ENCODE data around the gene CREB3L2. TPM values are rescaled to one million over a fixed set of nuclear protein-coding genes. Genes with fewer than 3 reads are reported as not detected.

Gene CREB3L2
- total and polyA plus RNA-seq, 2 of the 13 experiments (the other 11 are each of a cell fraction or from before 2014, with no cell fraction given), result 22.1 to 41.1 TPM

GRCh38 chr7:137992104-137992549, 9.8 kb downstream of the CREB3L2 start (continued):
- TF ChIP-seq ZNF207 (IDR thresholded peaks at IDR 0.05; ENCODE audit: borderline replicate concordance), result no peak
- TF ChIP-seq KLF6 (CRISPR knock-in tag; IDR thresholded peaks at IDR 0.05), result no peak
- peak; percentile 69 for TF ChIP-seq ATF2 (CRISPR knock-in tag; IDR thresholded peaks at IDR 0.05)
- no peak; the same call in 1 of the 2 replicates for TF ChIP-seq REPIN1 (CRISPR knock-in tag; IDR thresholded peaks at IDR 0.05; ENCODE audit: borderline replicate concordance, low read depth)
- TF ChIP-seq GATAD1 (CRISPR knock-in tag; IDR thresholded peaks at IDR 0.05), result no peak; the same call in 1 of the 2 replicates
- no peak for TF ChIP-seq ZNF451 (CRISPR knock-in tag; IDR thresholded peaks at IDR 0.05)
- no peak for TF ChIP-seq SNRNP70 (IDR thresholded peaks at IDR 0.05; ENCODE audit: low read depth, low read length)
- TF ChIP-seq SKI (IDR thresholded peaks at IDR 0.05; ENCODE audit: partially characterized antibody), result no peak
- no peak for TF ChIP-seq U2AF2 (IDR thresholded peaks at IDR 0.05; ENCODE audit: low read depth, low read length)
- TF ChIP-seq HMG20B (CRISPR knock-in tag; conservative IDR thresholded peaks at IDR 0.05), result peak; percentile 62; the same call in 1 of the 2 replicates
- peak; percentile 93 for TF ChIP-seq SALL1 (CRISPR knock-in tag; IDR thresholded peaks at IDR 0.05)
- peak; percentile 76; the same call in 1 of the 2 replicates for TF ChIP-seq ZNF788 (CRISPR knock-in tag; IDR thresholded peaks at IDR 0.05; ENCODE audit: borderline replicate concordance)
- peak in 1 of 2 experiments; percentile 64; a peak in 1 of 4 replicates for TF ChIP-seq REST (IDR thresholded peaks at IDR 0.05; ENCODE audit: borderline replicate concordance in 1 of 2, low read depth in 1 of 2, low read length in 2 of 2)
- TF ChIP-seq MXD1 (CRISPR knock-in tag; IDR thresholded peaks at IDR 0.05), result no peak
- no peak for TF ChIP-seq ZNF816 (CRISPR knock-in tag; IDR thresholded peaks at IDR 0.05; ENCODE audit: borderline replicate concordance)
- no peak for TF ChIP-seq ZSCAN25 (CRISPR knock-in tag; IDR thresholded peaks at IDR 0.05)
- TF ChIP-seq PAWR (CRISPR knock-in tag; IDR thresholded peaks at IDR 0.05; ENCODE audit: borderline replicate concordance), result no peak
- no peak for TF ChIP-seq NPAS2 (CRISPR knock-in tag; IDR thresholded peaks at IDR 0.05; ENCODE audit: borderline replicate concordance)
- no peak for TF ChIP-seq HNRNPL (IDR thresholded peaks at IDR 0.05; ENCODE audit: low read depth, low read length)
- no peak for TF ChIP-seq ZNF414 (CRISPR knock-in tag; IDR thresholded peaks at IDR 0.05)
- peak; percentile 70 for TF ChIP-seq ZNF280D (CRISPR knock-in tag; IDR thresholded peaks at IDR 0.05)
